Ishikawa (cell line): Measurements from ENCODE around the gene PARVB.

Experiments used
- CEBPB ChIP-seq: IDR thresholded peaks from 2 replicates; pipeline ENCODE4 v1.6.1; 2012
- CREB1 ChIP-seq: IDR thresholded peaks from 2 replicates; pipeline ENCODE4 v1.6.1; 2012; ENCODE audit warnings: low read depth
- EGR1 ChIP-seq: IDR thresholded peaks from 2 replicates; pipeline ENCODE4 v1.6.1; 2012
- EP300 ChIP-seq: IDR thresholded peaks from 2 replicates; pipeline ENCODE4 v1.6.1; 2012; ENCODE audit warnings: borderline replicate concordance
- FOXM1 ChIP-seq: IDR thresholded peaks from 2 replicates; pipeline ENCODE4 v1.6.1; 2012; ENCODE audit warnings: low read depth, borderline replicate concordance
- MAX ChIP-seq: IDR thresholded peaks from 2 replicates; pipeline ENCODE4 v1.6.1; 2012
- NFIC ChIP-seq: IDR thresholded peaks from 2 replicates; pipeline ENCODE4 v1.6.1; 2012
- RAD21 ChIP-seq: IDR thresholded peaks from 2 replicates; pipeline ENCODE4 v1.6.1; 2012; ENCODE audit warnings: low read depth
- REST ChIP-seq: IDR thresholded peaks from 2 replicates; pipeline ENCODE4 v1.6.1; 2012; ENCODE audit warnings: low read depth, mild to moderate bottlenecking
- TAF1 ChIP-seq: IDR thresholded peaks from 2 replicates; pipeline ENCODE4 v1.6.1; 2012; ENCODE audit warnings: low read depth, mild to moderate bottlenecking
- TCF12 ChIP-seq: IDR thresholded peaks from 2 replicates; pipeline ENCODE4 v1.6.1; 2012; ENCODE audit warnings: low read depth
- TEAD4 ChIP-seq: IDR thresholded peaks from 2 replicates; pipeline ENCODE4 v1.6.1; 2012
- USF1 ChIP-seq: IDR thresholded peaks from 2 replicates; pipeline ENCODE4 v1.6.1; 2012
- YY1 ChIP-seq: IDR thresholded peaks from 2 replicates; pipeline ENCODE4 v1.6.1; 2012; ENCODE audit warnings: low read depth
- ZBTB7A ChIP-seq: IDR thresholded peaks from 2 replicates; pipeline ENCODE4 v1.6.1; 2012; ENCODE audit warnings: low read depth

Gene PARVB

GRCh38 chr22:44151676-44152075, 127.6 kb downstream of the PARVB start:
- no peak for TF ChIP-seq NFIC
- no peak for TF ChIP-seq REST
- TF ChIP-seq YY1, result no peak
- no peak for TF ChIP-seq USF1
- no peak for TF ChIP-seq EGR1
- TF ChIP-seq EP300, result no peak
- TF ChIP-seq TAF1, result no peak
- TF ChIP-seq TCF12, result no peak
- TF ChIP-seq CREB1, result no peak
- no peak for TF ChIP-seq RAD21

GRCh38 chr22:44153710-44154109, 129.6 kb downstream of the PARVB start:
- TF ChIP-seq RAD21, result no peak
- no peak for TF ChIP-seq REST
- TF ChIP-seq TCF12, result no peak
- no peak for TF ChIP-seq TEAD4
- no peak for TF ChIP-seq MAX
- TF ChIP-seq EGR1, result no peak
- TF ChIP-seq USF1, result no peak
- no peak for TF ChIP-seq TAF1
- no peak for TF ChIP-seq CEBPB
- TF ChIP-seq NFIC, result no peak
- no peak for TF ChIP-seq FOXM1
- TF ChIP-seq EP300, result no peak
- no peak for TF ChIP-seq CREB1
- TF ChIP-seq YY1, result no peak
- no peak for TF ChIP-seq ZBTB7A

- no peak for TF ChIP-seq NFIC
- TF ChIP-seq ZBTB7A, result no peak
- TF ChIP-seq EP300, result no peak
- TF ChIP-seq YY1, result no peak
- TF ChIP-seq EGR1, result no peak
- TF ChIP-seq MAX, result no peak
Measured at GRCh38 chr22:44154436-44154942, 130.4 kb downstream of the PARVB start.

- no peak for TF ChIP-seq USF1
- no peak for TF ChIP-seq YY1
- TF ChIP-seq EP300, result no peak
- no peak for TF ChIP-seq CEBPB
- no peak for TF ChIP-seq REST
- TF ChIP-seq FOXM1, result no peak
- no peak for TF ChIP-seq CREB1
- no peak for TF ChIP-seq EGR1
- no peak for TF ChIP-seq ZBTB7A
- TF ChIP-seq RAD21, result no peak
Measured at GRCh38 chr22:44155115-44155514, 131.0 kb downstream of the PARVB start.
